MM.1S (cell line): ENCODE results near the gene FES.

ENCODE experiments used
- DNase-seq: peaks from one replicate; pipeline ENCODE4 v3.0.0-alpha.2; 2015
- H2AFZ ChIP-seq: fragments of 300-600 bp; sonication (generic); 2 replicates; pipeline ENCODE4 v1.6.0; 2016; ENCODE audit warnings: antibody characterized with exemption, low read length
- H3F3A ChIP-seq: fragments of 300-600 bp; sonication (generic); 2 replicates; pipeline ENCODE4 v1.6.1; 2016; ENCODE audit warnings: mild to moderate bottlenecking, antibody characterized with exemption, low read length, moderate library complexity, mixed read lengths; ENCODE audit not compliant: insufficient read depth
- H3K27ac ChIP-seq: fragments of 300-600 bp; sonication (generic); 2 replicates; pipeline ENCODE4 v1.5.1; 2016; ENCODE audit warnings: mild to moderate bottlenecking, low read length
- H3K27me3 ChIP-seq: fragments of 300-600 bp; sonication (generic); replicated peaks from 2 replicates; pipeline ENCODE4 v1.6.0; 2016; ENCODE audit warnings: low read length; ENCODE audit not compliant: insufficient read depth
- H3K36me3 ChIP-seq: fragments of 300-600 bp; sonication (generic); replicated peaks from 2 replicates; pipeline ENCODE4 v1.6.1; 2016; ENCODE audit warnings: mild to moderate bottlenecking, low read length, mixed read lengths; ENCODE audit not compliant: insufficient read depth
- H3K4me1 ChIP-seq: fragments of 300-600 bp; sonication (generic); 2 replicates; pipeline ENCODE4 v1.6.1; 2016; ENCODE audit warnings: low read length, mixed read lengths
- H3K4me2 ChIP-seq: fragments of 300-600 bp; sonication (generic); 2 replicates; pipeline ENCODE4 v1.6.0; 2016; ENCODE audit warnings: low read depth, low read length
- H3K4me3 ChIP-seq: fragments of 300-600 bp; sonication (generic); 2 replicates; pipeline ENCODE4 v1.5.1; 2016; ENCODE audit warnings: low read length, mixed read lengths
- H3K79me2 ChIP-seq: fragments of 300-600 bp; sonication (generic); 2 replicates; pipeline ENCODE4 v1.6.1; 2016; ENCODE audit warnings: mixed run types, low read length, mixed read lengths
- H3K9ac ChIP-seq: fragments of 300-600 bp; sonication (generic); 2 replicates; pipeline ENCODE4 v1.6.1; 2016; ENCODE audit warnings: low read length, mixed read lengths
- H3K9me2 ChIP-seq: fragments of 300-600 bp; sonication (generic); replicated peaks from 2 replicates; pipeline ENCODE4 v1.6.1; 2016; ENCODE audit warnings: mild to moderate bottlenecking, low read length, mixed read lengths; ENCODE audit not compliant: insufficient read depth
- H3K9me3 ChIP-seq: fragments of 300-600 bp; sonication (generic); replicated peaks from 2 replicates; pipeline ENCODE4 v1.6.1; 2016; ENCODE audit warnings: mild to moderate bottlenecking, low read length, mixed read lengths; ENCODE audit not compliant: insufficient read depth
- H4K20me1 ChIP-seq: fragments of 300-600 bp; sonication (generic); 2 replicates; pipeline ENCODE4 v1.6.1; 2016; ENCODE audit warnings: mild to moderate bottlenecking, low read length, moderate library complexity, mixed read lengths; ENCODE audit not compliant: insufficient read depth
- EZH2 ChIP-seq: fragments of 300-600 bp; sonication (generic); optimal IDR thresholded peaks from 2 replicates; pipeline ENCODE3; 2017; ENCODE audit warnings: low read depth, mild to moderate bottlenecking, antibody characterized with exemption, low read length, mixed read lengths
- EZH2phosphoT487 ChIP-seq: fragments of 300-600 bp; sonication (generic); IDR thresholded peaks from 2 replicates; pipeline ENCODE4 v1.6.1; 2018; ENCODE audit warnings: antibody characterized with exemption, low read length
- TF ChIP-seq, protein P1 (sequence below): fragments of 300-600 bp; sonication (generic); IDR thresholded peaks from 2 replicates; pipeline ENCODE4 v1.5.1; 2016; ENCODE audit warnings: antibody characterized with exemption, low read length, mixed read lengths

FES gene

DNA sequence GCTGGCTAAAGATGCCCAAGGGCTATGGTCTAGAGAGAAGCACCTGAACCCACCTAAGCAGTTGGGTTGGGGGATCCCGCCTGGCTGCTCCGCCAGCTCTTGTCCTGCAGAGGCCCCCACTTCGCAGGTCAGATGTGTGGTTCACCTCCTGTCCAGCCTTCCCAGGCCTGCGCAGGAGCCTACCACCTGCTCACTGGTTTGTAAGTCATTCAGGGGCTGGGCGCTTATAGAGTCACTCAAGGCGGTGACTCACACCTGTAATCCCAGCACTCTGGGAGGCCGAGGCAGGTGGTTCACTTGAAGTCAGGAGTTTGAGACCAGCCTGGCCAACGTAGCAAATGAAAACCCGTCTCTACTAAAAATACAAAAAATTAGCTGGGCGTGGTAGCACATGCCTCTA lies 19.8 kb upstream of the FES start:
- Histone ChIP-seq H3K9me3 (no peaks in the 10 kb centered on the region), H3K4me2 (no peak overlapping the region), H3K79me2 (no peaks in the 10 kb centered on the region), H3F3A (no peaks in the 10 kb centered on the region), H3K9ac (no peak overlapping the region), H3K36me3 (no peaks in the 10 kb centered on the region), H3K9me2 (no peaks in the 10 kb centered on the region), H3K4me3 (no peak overlapping the region), H2AFZ (no peak overlapping the region), H3K27ac (no peak overlapping the region), H4K20me1 (no peaks in the 10 kb centered on the region), H3K27me3 (no peaks in the 10 kb centered on the region), H3K4me1 (no peaks in the 10 kb centered on the region)
- TF ChIP-seq, protein P1, sequence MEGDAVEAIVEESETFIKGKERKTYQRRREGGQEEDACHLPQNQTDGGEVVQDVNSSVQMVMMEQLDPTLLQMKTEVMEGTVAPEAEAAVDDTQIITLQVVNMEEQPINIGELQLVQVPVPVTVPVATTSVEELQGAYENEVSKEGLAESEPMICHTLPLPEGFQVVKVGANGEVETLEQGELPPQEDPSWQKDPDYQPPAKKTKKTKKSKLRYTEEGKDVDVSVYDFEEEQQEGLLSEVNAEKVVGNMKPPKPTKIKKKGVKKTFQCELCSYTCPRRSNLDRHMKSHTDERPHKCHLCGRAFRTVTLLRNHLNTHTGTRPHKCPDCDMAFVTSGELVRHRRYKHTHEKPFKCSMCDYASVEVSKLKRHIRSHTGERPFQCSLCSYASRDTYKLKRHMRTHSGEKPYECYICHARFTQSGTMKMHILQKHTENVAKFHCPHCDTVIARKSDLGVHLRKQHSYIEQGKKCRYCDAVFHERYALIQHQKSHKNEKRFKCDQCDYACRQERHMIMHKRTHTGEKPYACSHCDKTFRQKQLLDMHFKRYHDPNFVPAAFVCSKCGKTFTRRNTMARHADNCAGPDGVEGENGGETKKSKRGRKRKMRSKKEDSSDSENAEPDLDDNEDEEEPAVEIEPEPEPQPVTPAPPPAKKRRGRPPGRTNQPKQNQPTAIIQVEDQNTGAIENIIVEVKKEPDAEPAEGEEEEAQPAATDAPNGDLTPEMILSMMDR = no peak
- TF ChIP-seq EZH2 (no peak), EZH2phosphoT487 (no peak)
- no peak for DNase-seq

DNA sequence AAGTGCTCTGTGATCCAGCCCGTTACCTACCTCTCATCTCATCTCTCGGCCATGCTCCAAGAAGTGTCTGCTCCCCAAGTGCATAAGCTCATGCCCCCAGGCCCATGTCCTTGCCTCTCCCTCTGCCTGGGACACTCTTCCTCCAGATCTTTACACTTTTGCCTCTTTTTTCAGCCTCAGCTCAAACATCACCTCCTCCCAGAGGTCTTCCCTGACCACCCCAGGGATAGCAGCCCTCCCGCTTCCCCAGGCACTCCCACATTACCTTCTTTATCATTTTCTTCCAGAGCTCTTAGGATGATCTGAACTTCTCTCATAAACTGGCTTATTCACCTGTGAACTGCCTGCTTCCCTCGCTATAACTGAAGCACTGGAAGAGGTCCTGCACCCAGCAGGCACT lies 18.6 kb upstream of the FES start:
- DNase-seq = no peak
- H3K4me2 ChIP-seq = no peak overlapping the region
- TF ChIP-seq, protein P1 = no peak
- TF ChIP-seq EZH2 = no peak
- no peak for TF ChIP-seq EZH2phosphoT487
- no peaks in the 10 kb centered on the region for H3K36me3 ChIP-seq
- no peak overlapping the region for H2AFZ ChIP-seq
- no peaks in the 10 kb centered on the region for H3K9me3 ChIP-seq
- no peaks in the 10 kb centered on the region for H3K9me2 ChIP-seq
- H3K9ac ChIP-seq = no peak overlapping the region
- H3K4me3 ChIP-seq = no peak overlapping the region
- H3K27me3 ChIP-seq = no peaks in the 10 kb centered on the region
- H3F3A ChIP-seq = peaks cover 8% of the 10 kb centered on the region; the same call in 1 of the 2 replicates
- H3K79me2 ChIP-seq = no peaks in the 10 kb centered on the region
- H3K27ac ChIP-seq = no peak overlapping the region
- no peaks in the 10 kb centered on the region for H3K4me1 ChIP-seq
- no peaks in the 10 kb centered on the region for H4K20me1 ChIP-seq

DNA sequence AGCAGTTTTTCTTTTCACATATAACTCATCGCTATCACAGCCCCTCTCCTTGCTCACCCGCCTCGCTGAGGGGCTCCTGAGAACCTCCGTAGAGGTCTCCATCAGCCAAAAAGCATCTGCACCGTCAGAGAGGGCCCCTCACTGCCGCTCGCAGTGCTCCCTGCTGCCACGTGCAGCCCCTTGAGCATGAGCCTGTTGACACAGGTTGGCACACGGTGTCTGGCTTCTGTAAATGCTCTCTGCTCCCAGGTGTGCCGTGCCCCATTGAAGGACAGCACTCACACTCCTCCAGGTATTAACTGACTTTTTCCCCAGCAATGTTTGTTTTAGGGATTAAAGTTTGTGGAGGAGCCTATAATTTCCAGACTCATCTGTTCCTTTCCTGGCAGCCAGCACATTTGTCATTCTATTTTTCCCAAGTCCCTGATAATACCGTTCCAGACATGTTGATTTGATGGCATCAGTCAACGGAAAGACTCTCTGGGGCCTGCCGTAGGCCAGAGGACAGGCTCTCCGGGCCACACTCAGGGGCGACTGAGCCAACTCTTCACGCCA lies 18.1 kb upstream of the FES start:
- Histone ChIP-seq H3K9me3 (no peaks in the 10 kb centered on the region), H4K20me1 (no peaks in the 10 kb centered on the region), H3K4me2 (no peak overlapping the region), H3K27me3 (no peaks in the 10 kb centered on the region), H3K9me2 (no peaks in the 10 kb centered on the region), H3K9ac (no peak overlapping the region), H3F3A (peaks cover 12% of the 10 kb centered on the region; the same call in 1 of the 2 replicates), H2AFZ (no peak overlapping the region), H3K4me1 (no peaks in the 10 kb centered on the region), H3K36me3 (no peaks in the 10 kb centered on the region), H3K4me3 (no peak overlapping the region), H3K79me2 (no peaks in the 10 kb centered on the region), H3K27ac (no peak overlapping the region)
- TF ChIP-seq EZH2phosphoT487 (no peak), EZH2 (no peak)
- TF ChIP-seq, protein P1 = no peak
- DNase-seq = no peak
